Cardiac fibroblast (primary cell): ENCODE data around the gene CMTM4.
"Not testable (repeated sequence)": the region's sequence is repeated elsewhere in the genome, so short reads cannot be mapped to it uniquely, and the experiment has no call there.

ENCODE experiments used
- DNase-seq, 2 donors: peaks; one replicate each; pipeline versions ENCODE4 v3.0.0 to v3.0.0-alpha.2; 2010; ENCODE audit warnings: low read depth in 2 of 2
- H3K4me3 ChIP-seq, 2 donors: replicated peaks in 1 of 2; 1 replicate in 1 of 2; 2 replicates in 1 of 2; pipeline ENCODE4 v1.5.1; 2011; ENCODE audit warnings: low read depth in 2 of 2, low read length in 2 of 2, mild to moderate bottlenecking in 2 of 2, moderate library complexity in 1 of 2
- CTCF ChIP-seq: IDR thresholded peaks from one replicate; pipeline ENCODE4 v1.5.1; 2011; ENCODE audit warnings: low read depth, mild to moderate bottlenecking, low read length, inconsistent platforms

The CMTM4 gene

GRCh38 chr16:66637806-66638205 is 58.7 kb downstream of the CMTM4 start:
- no peak overlapping the region for H3K4me3 ChIP-seq
- TF ChIP-seq CTCF: no peak
- no peak for DNase-seq

GRCh38 chr16:66636199-66636598 is 60.3 kb downstream of the CMTM4 start:
- TF ChIP-seq CTCF: no peak
- DNase-seq: no peak
- no peak overlapping the region for H3K4me3 ChIP-seq

- no peak for TF ChIP-seq CTCF
- no peak overlapping the region for H3K4me3 ChIP-seq
- no peak for DNase-seq
These were observed 61.1 kb downstream of the CMTM4 start for GRCh38 chr16:66635406-66635805.

GRCh38 chr16:66634527-66635196 is 61.9 kb downstream of the CMTM4 start:
- DNase-seq: no peak
- H3K4me3 ChIP-seq: no peak overlapping the region
- no peak for TF ChIP-seq CTCF

- DNase-seq, H3K4me3 ChIP-seq: not testable (repeated sequence)
These were observed 65.0 kb downstream of the CMTM4 start for GRCh38 chr16:66631558-66631957.

- not testable (repeated sequence) for H3K4me3 ChIP-seq, DNase-seq
These were observed 65.8 kb downstream of the CMTM4 start for GRCh38 chr16:66630561-66631260.

- DNase-seq: no peak
- TF ChIP-seq CTCF: no peak
- H3K4me3 ChIP-seq: no peak overlapping the region
These were observed 66.7 kb downstream of the CMTM4 start for GRCh38 chr16:66629856-66630255.

GRCh38 chr16:66627611-66628378 is 68.7 kb downstream of the CMTM4 start:
- not testable (repeated sequence) for DNase-seq, H3K4me3 ChIP-seq
